DMS153 (cell line): ENCODE data around the gene MED22.
"Not testable (repeated sequence)": the region's sequence is repeated elsewhere in the genome, so short reads cannot be mapped to it uniquely, and the experiment has no call there.

Experiments used
- DNase-seq: peaks from one replicate; lab custom pipeline; 2025; lab: John Stamatoyannopoulos, UW

The MED22 gene

DNA sequence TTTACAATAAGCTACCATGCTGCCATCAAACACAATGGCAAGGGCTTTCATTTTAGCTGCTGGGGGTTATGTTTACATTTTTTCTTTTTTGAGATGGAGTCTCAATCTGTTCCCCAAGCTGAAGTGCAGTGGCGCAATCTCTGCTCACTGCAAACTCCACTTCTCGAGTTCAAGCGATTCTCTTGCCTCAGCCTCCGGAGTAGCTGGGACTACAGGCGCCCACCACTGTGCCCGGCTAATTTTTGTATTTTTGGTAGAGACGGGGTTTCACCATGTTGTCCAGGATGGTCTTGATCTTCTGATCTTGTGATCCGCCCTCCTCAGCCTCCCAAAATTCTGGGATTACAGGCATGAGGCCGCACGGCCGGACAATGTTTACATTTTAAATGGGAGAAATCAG lies 13.0 kb downstream of the MED22 start:
- DNase-seq: not testable (repeated sequence)

DNA sequence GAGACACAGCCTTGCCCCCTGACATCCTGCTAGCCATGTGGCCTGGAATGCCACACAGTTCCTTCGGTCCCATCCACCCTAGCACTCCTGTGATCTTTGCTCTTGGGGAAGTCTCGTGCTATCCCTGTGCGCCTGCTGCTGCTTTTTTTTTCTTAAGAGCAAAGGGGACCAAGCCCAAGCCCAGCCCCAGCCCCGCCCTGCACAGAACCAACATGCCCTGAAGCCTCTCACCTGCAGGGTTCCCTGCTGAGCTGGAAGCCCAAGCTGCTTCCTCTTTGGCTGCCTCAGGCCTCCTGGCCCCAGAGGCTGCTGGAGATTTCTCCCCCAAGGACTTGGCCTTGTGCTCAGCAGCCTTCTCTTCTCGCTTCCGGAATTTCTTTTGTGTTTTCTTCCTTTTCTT lies 13.8 kb downstream of the MED22 start:
- no peak for DNase-seq

DNA sequence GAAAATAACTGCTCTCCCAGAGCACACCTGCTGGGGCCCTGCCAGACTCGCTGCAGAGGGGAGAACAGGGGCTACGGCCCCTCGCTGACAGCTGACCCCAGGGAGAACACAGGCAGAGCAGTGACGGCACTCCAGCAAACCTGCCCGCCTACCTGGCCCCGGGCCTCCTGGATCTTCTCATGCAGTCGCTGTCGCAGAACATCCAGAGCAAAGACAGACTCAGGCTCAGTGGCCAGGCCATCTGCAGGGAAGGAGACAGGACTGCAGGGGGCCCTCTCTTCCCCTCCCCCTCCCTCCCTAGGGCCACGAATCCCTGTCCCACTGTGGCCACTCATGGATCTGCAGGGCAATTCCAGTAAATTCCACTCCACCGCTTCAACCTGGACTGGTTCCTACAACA lies 14.4 kb downstream of the MED22 start:
- DNase-seq: no peak

- DNase-seq: no peak
Observed at GRCh38 chr9:133333011-133333410, 14.9 kb downstream of the MED22 start.

DNA sequence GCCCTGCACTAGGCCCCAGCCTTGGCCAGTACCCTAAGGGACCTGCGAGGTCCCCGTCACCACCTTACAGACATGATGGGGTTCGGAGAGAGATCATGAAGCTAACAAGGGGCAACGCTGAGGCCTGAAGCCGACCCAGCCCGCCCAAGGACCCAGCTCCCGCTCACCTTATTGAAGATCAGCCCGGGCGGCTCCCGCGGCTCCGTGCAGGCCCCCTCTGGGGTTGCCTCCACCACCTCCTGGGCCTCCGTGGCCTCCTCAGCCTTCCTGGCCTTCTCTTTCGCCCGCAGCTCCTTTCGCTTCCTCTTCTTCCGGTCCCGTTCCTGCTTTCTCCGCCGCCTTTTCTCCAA lies 15.6 kb downstream of the MED22 start:
- DNase-seq: no peak

GRCh38 chr9:133331641-133332380 lies 16.1 kb downstream of the MED22 start:
- DNase-seq: no peak

- DNase-seq: no peak
Observed at GRCh38 chr9:133331221-133331620, 16.7 kb downstream of the MED22 start.

- not testable (repeated sequence) for DNase-seq
Observed at GRCh38 chr9:133329306-133330156, 18.4 kb downstream of the MED22 start.

DNA sequence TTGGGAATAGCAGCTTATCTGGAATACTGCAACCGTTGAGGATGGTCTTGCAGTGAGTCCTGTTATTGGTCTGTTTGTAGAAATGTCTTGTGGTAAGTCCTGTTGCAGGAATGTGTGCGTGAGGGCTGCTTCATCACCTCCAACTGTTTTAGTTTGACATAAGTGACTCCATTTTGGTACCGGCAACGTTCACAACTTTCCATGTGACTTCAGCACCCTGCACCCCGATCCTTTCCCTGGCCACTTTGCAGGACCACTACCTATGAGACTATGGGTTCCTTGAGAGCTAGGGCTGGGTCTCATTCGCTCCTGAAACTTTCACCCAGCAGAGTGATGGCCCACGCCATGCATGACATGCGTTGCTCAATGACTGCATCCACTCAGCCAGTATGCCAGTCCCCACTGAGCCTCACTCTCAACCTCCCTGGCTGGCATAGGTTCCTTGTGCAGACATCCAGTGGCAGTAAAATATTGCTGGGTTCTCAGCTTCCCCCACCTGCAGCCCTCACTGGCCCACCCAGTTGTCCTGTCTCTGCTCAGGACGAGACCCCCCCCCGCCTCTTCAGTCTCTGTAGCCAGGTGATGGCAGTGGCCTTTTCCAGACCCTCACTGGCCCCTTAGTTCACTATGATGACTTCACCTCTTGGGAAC lies 20.0 kb downstream of the MED22 start:
- no peak for DNase-seq

- DNase-seq: not testable (repeated sequence)
Observed at GRCh38 chr9:133327021-133327420, 20.9 kb downstream of the MED22 start.

DNA sequence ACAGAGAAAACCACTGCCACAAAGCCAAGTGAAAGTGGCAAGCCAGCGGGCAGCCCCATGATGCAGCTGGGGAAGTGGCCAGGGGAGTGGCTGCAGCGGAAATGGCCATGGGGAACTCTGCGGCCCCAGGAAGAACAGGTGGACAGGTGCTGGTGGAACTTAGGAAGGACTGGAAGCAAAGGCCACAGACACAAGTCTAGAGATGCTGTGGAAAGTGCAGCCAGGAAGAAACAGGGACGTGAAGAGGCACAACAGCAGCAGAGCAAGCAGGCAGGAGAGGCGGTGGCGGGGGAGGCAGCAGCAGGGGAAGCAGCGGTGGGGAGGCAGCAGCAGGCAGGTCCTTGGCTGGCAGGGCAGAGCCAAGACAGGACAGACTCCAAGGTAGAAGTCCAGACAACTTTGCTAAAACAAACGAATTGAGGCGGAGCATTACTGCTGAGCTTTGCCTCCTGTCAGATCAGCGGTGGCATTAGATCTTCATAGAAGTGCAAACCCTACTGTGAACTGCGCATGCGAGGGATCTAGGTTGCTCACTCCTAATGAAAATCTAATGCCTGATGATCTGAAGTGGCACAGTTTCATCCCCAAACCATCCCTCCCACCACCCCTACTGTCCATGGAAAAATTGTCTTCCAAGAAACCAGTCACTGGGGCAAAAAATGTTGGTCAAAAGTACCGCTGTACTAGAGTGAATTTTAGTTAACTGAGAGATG lies 23.8 kb downstream of the MED22 start:
- no peak for DNase-seq

- DNase-seq: no peak
Observed at GRCh38 chr9:133323211-133323610, 24.7 kb downstream of the MED22 start.

DNA sequence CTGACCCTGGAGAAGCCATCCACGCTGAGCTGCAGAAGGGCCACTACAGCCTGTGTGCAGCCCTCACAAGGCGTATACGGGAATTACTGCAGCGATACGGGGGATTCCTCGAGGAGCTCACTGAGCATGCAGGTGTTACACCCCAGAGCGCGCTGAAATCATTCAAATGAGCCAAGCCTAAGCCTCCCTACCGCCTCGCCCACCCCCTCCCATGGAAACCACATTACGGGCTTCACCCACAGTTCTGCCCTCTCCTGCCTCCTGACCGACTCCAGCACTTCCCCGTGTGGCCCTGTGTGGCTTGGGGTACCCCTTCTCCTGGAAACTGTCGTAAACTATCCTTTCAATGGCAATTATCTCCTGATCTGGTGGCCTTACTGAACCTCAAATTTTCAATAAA lies 25.2 kb downstream of the MED22 start:
- DNase-seq: no peak

DNA sequence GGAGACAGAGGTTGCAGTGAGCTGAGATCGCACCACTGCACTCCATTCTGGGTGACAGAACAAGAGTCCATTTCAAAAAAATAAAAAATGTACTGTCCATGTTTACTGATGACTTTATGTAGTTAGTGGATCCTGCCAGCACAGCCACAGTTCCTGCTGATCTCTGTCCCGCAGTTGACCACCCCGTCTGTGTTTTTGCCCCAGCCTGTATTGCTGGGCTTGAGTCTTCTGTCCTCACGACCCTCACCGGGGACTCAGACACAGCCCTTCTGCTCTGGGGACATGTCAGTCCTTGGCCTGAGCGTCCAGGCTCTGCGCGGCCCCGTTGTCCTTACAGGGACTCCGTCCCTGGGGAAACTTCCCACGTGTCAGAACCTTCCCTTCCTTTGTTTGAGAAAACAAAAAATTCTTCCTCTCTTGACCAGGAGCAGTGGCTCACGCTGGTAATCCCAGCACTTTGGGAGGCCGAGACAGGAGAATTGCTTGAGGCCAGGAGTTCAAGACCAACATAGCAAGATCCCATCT lies 26.5 kb downstream of the MED22 start:
- no peak for DNase-seq

DNA sequence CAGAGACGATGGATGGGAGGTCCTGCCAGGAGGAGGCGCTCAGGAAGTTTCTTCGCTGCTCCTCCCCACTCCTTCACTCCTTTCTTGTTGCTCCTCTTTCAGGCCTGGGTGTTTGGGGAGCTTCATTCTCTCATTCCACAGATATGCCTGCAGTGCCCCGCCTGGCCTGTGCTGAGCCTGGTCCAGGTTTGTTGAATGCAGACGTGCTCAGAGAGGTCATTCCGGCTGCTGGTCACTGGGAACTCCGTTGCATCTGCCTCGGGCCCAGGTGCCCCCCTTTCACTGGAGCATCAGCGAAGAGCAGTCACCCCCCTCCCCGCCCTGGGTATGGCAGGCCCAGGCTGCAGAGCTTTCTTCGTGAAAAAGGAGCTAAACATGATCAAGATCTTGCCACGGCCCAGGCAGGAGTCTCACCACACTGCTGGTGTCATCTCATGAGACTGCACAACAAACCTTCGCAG lies 27.5 kb downstream of the MED22 start:
- no peak for DNase-seq

DNA sequence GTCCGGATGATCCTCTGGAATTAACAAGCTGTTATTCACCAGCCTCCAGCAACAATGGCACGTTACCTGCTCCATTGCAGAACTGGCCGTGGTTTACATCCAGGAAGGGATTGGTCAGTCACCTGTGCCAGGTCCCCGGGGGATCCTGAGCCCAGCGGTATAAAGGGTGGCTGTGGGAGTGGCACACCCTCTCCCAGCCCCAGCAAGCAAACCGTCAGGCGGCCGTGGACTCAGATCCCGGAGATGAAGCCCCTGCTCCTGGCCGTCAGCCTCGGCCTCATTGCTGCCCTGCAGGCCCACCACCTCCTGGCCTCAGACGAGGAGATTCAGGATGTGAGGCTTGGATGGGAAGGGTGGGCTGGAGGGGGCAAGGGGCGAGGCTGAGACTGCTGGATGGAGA lies 30.4 kb downstream of the MED22 start:
- not testable (repeated sequence) for DNase-seq

- no peak for DNase-seq
Observed at GRCh38 chr9:133315997-133316396, 31.9 kb downstream of the MED22 start.

DNA sequence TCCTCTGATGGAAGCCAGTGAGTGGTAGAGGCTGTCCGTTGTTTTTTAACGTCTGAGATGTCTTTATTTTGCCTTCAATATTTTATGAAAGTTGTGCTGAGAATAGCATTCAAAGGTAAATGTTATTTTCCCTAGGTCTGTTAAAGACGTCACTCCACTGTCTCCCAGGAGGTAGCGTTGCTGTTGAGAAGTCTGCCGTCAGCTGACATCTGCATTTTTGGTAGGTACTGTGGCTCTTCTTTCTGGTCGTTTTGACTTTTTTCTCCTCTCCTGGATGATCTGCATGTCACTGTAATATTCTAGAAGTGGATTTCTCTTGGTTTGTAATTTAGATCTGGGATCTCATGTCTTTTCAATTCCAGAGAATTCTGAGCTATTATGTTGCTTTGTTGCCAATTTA lies 38.3 kb downstream of the MED22 start:
- DNase-seq: no peak

DNA sequence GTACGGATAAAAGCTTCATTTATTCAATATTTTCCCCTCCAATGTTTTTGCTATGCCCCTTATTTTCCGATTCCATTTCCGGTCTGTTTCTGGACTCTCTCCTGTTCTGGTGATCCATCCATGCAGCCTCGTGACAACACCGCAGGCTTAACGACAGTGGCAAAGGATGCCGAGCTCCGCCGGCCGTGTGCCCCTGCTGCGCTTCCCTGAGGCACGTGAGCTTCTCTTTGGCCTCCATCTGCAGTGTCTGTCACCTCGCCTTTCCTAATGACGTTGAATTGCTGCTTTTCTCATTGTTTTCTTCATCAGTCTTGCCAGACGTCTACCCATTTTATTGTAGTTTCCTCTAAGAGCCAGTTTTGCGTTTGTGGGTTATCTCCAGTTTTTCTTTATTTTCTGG lies 40.6 kb downstream of the MED22 start:
- DNase-seq: no peak

DNA sequence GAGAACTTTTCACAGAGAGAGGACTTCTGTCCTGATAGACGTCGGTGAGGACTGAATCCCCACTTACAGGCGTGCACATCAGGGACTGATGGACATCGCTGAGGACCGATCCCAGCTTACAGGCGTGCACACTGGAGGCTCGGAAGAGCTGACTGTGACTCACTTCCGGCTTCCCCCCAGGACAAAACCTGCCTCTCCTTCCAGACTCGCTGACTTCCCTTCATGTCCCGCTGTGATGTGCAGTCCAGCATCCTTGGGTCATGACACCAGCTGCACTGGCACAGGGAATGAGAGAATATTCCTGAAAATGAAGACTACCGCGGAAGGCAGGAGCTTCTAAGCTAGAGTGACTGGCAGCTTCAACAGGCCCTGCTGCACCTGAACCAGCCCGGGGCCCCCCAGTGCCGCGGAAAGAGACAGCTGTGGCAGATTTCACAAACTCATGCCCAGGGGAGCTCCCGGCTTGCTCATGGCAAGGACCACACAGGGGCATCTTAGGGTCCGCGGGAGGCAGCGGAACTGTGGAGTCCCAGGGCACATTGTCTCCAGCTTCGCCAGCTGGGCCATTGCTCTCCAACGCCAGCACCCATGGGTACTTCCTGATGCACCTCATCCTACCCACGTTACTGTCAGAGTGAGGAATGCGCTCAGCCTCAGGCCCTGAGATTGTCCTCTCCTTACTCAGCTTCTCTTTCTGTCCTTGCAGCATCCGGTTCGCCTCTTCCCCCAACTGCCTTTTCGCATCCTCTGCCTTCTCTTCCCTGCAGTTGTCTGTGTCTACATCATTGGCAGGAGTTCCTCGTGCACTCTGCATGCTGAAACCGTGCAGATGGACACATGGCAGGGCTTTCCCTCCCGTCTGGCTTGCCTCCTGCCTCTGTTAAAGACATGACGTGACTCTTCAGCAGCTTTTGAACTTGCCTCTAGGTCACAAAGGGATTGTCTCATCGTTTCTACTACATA lies 41.4 kb downstream of the MED22 start:
- DNase-seq: no peak

- no peak for DNase-seq
Observed at GRCh38 chr9:133305731-133306130, 42.2 kb downstream of the MED22 start.
